Measurements from ENCODE around the gene NTM.
"Not testable (repeated sequence)": the region's sequence is repeated elsewhere in the genome, so short reads cannot be mapped to it uniquely, and the experiment has no call there.

NTM gene

DNA sequence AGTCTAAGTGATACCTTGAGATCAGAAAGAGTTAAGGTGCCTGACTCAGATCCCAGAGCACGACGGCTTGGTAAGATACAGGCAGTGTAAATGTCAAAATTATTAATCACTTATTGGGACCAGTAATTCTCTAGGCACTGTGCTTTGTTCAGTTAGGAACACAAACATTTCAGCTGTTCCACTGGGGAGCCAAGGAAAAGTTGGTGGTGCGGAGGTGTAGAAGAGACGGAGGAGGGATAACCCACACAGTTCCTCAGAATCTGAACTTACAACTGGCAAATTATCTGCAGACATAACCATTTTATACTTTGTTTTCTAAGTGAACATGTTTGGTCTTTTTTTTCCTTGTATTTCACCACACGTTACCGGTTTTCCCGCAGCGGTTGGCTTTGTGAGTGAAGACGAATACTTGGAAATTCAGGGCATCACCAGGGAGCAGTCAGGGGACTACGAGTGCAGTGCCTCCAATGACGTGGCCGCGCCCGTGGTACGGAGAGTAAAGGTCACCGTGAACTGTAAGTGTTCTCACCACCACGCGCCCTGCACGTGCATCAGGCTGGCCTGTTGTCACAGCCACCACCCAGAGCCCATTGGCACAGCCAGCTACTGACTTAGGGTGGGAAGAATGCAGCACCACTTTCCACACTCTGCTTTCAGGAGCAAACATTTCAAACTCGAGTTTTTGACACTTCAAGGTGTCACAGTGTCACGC, 937.0 kb downstream of the NTM start:
- DNase-seq, result no peak

- DNase-seq, result no peak
Measured at GRCh38 chr11:132310390-132311375, 940.3 kb downstream of the NTM start.

DNA sequence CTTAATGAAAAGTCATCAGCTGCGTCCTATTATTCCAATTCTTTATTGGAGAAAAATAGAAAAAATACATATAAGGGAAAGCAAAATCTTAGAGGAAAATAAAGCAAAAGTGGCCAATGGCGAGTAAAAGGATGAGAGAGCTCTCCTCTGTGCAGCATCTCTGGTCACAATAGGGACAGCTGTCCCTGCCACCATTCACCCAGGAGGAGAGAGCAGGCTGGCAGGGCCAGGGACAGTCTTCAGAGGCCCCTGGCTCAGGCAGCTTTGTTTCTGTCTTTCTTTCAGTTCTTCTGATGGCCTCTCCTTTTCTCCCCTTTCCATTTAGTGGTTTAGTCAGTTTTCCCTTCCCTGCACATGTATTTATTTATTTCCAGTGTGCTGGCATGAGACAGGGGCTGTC, 941.3 kb downstream of the NTM start:
- DNase-seq, result no peak

DNA sequence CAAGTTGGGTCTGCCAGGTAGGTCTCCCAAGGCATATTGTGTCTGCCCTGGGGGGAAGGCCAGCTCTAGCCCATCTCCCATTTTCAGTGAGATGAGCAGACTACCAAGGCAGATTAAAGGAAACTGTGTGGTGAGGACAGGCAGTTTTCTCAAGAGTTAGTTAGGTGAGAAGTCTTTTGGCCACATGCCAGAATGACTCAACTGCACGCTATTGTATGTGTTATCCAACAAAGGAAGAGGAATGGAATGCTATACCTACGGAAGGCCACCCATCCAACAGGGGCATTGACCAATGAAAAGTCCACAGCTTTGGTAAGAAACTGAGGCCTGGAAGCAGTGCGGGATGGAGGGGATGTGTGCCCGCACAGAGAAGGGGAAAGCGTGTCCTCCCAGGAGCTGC, 941.7 kb downstream of the NTM start:
- DNase-seq, result no peak

DNA sequence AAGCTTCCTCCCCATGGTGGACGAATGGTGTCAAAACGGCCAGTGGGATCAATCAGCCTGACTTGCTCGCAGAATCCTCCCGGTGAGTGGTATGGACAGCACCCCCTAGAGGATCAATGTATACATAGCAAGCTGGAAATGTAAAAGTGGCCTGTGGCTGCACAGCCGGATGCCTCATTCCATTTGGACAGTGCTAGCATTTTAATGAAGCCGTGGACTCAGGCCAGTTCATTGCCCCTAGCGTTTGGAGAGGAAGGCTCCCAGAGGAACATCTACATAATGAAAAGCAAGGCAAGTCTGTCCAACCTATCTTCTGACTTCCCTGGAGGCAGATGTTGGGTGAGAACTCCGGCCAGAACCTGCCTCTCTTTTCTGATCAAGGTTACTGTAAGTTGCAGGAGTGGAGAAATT, 942.3 kb downstream of the NTM start:
- DNase-seq, result peak; percentile 43

- DNase-seq, result no peak
Measured at GRCh38 chr11:132314911-132315455, 944.6 kb downstream of the NTM start.

- no peak for DNase-seq
Measured at GRCh38 chr11:132315696-132316095, 945.3 kb downstream of the NTM start.

- peak; percentile 15 for DNase-seq
Measured at GRCh38 chr11:132318421-132319157, 948.2 kb downstream of the NTM start.

GRCh38 chr11:132319419-132319818, 949.0 kb downstream of the NTM start:
- not testable (repeated sequence) for DNase-seq

DNA sequence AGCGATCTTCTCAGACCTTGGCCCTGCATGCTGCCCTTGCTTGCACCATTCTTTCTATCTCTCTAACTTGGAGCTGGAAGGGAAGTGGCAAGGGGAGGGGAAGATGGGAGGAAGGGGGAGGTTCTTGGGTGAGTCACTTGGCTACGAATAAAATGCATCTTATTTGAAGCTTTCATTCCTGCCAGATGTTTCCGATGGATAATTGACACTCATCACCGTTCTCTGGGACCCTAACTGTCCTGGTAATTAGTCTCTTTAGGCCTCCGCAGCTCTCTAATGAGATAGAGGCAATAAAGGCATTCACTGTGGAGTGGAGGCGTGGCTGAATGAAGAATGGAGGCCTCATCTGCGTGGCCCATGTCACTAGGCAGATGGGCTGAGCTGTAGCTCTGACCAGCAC, 960.1 kb downstream of the NTM start:
- DNase-seq, result no peak

DNA sequence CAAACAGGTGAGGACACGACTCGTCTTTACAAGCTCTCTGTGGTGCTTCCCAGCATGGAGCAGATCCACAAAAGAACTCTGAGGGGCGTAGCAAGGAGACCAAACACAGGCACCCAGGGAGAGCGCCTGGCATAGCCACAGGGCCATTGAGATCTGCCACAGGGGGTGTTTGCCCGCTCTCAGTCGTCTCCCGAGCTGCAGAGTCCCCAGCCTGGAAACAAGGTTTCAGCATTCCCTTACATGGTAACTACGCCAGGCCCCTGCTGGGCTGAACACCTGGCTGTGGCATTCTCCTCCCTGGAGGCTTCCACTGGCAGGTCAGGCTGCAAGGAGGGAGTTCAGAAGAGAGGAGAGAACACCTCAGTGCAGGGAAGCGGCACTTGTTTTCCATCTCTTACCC, 962.1 kb downstream of the NTM start:
- no peak for DNase-seq

GRCh38 chr11:132334769-132335280, 964.4 kb downstream of the NTM start:
- DNase-seq, result no peak

DNA sequence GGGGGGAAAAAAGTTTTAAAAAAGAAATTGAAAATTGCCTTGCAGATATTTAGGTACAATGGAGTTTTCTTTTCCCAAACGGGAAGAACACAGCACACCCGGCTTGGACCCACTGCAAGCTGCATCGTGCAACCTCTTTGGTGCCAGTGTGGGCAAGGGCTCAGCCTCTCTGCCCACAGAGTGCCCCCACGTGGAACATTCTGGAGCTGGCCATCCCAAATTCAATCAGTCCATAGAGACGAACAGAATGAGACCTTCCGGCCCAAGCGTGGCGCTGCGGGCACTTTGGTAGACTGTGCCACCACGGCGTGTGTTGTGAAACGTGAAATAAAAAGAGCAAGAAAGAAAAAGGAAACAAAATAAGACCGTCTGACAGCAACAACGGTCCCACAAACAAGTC, 964.9 kb downstream of the NTM start:
- DNase-seq, result no peak

- DNase-seq, result no peak
Measured at GRCh38 chr11:132336781-132337535, 966.5 kb downstream of the NTM start.

DNA sequence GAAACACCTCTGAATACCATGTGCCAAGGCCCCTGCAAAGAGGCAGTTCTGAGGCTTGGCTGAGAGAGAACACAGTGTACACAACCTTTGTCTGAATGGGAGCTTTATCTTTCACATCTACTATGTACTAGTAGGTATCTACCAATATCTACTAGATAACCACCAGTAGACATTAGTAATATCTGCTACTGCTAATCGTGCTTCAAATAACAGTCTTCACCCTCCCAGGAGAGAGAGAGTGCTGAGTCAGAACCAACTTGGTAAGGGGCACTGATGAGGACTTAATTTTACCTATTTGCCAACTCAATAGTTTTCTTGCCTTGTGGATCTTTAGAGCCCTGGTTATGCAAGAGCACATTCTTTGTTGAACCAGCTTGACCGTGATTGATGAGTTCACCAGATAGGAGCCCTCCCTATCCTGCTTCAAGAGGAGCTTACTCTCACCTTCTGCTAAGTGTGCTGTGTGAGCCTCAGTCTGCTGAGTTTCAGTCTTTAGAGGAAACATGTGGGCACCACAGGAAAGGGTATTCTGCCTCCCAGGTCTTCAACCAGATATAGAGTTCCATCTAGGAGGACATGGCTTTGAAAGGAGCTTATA, 967.5 kb downstream of the NTM start:
- DNase-seq, result no peak

- no peak for DNase-seq
Measured at GRCh38 chr11:132342408-132342807, 972.0 kb downstream of the NTM start.

DNA sequence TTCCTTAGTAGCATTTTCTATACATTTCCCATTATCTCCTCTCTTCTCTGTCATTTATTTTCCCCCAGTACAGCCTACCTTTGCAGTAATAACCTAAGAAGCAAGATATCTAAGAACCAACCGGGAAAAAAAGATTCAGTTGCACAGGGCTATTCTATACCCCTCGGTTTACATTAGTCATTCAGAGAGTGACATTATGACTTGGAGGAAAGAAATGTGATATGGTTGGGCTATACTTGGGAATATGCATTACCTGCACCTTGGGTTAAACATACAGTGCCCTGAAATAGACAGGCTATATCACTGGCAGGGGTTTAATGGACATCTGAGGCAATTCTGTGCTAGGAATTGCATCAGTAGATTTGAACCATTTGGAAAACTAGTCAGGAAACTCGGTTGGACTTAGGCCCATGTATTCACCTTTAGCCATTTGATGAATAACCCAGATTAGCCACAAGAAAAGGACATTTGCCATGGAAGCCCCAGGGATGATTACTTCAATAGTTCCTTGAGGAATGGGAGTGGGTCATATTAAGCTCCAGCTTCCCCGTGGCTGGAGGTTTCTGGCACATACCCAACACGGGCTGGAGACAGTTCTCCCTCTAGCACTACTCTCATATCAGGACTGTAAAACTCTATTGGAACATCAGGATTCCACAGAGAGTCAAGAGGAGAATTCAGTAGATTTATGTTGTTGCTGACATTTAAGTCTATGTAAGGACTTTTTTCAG, 973.2 kb downstream of the NTM start:
- peak; percentile 48 for DNase-seq

- no peak for DNase-seq
Measured at GRCh38 chr11:132346558-132347148, 976.2 kb downstream of the NTM start.

GRCh38 chr11:132347156-132348090, 977.0 kb downstream of the NTM start:
- DNase-seq, result peak; percentile 28
